Measurements from ENCODE around the gene TDRD5.

GRCh38 chr1:179575497-179576314, 15.9 kb upstream of the TDRD5 start, which contains the start of gene NPHS2:
- TF ChIP-seq, protein P1, sequence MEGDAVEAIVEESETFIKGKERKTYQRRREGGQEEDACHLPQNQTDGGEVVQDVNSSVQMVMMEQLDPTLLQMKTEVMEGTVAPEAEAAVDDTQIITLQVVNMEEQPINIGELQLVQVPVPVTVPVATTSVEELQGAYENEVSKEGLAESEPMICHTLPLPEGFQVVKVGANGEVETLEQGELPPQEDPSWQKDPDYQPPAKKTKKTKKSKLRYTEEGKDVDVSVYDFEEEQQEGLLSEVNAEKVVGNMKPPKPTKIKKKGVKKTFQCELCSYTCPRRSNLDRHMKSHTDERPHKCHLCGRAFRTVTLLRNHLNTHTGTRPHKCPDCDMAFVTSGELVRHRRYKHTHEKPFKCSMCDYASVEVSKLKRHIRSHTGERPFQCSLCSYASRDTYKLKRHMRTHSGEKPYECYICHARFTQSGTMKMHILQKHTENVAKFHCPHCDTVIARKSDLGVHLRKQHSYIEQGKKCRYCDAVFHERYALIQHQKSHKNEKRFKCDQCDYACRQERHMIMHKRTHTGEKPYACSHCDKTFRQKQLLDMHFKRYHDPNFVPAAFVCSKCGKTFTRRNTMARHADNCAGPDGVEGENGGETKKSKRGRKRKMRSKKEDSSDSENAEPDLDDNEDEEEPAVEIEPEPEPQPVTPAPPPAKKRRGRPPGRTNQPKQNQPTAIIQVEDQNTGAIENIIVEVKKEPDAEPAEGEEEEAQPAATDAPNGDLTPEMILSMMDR (IDR thresholded peaks at IDR 0.05) = no peak
- no peak for TF ChIP-seq POLR2A (IDR thresholded peaks at IDR 0.05)
